Colonic mucosa (tissue), 4 donors: ENCODE measurements around the gene PTGFRN. TPM values are rescaled to one million over a fixed set of nuclear protein-coding genes. Genes with fewer than 3 reads are reported as not detected.

Source experiments
- DNase-seq: peaks from one replicate; pipeline ENCODE4 v3.0.0-alpha.2; 2020
- H3K27ac ChIP-seq: fragments of 200-600 bp; one replicate; pipeline ENCODE4 v1.8.0; 2021
- H3K27me3 ChIP-seq: fragments of 200-600 bp; one replicate; pipeline ENCODE4 v1.8.0; 2021
- H3K36me3 ChIP-seq: fragments of 200-600 bp; one replicate; pipeline ENCODE4 v1.8.0; 2021
- H3K4me1 ChIP-seq: fragments of 200-600 bp; one replicate; pipeline ENCODE4 v1.8.0; 2021; ENCODE audit warnings: mild to moderate bottlenecking
- H3K4me3 ChIP-seq: fragments of 200-600 bp; one replicate; pipeline ENCODE4 v1.8.0; 2021
- H3K9ac ChIP-seq, 2 donors: one replicate each; pipeline ENCODE4 v1.7.0; 2013; ENCODE audit warnings: control low read depth in 2 of 2, low read depth in 2 of 2, low read length in 2 of 2
- H3K9me3 ChIP-seq: fragments of 200-600 bp; one replicate; pipeline ENCODE4 v1.8.0; 2021
- CTCF ChIP-seq: fragments of 200-600 bp; IDR thresholded peaks from one replicate; pipeline ENCODE4 v1.8.0; 2022; ENCODE audit warnings: antibody characterized with exemption, mild to moderate bottlenecking
- intact Hi-C: fragments of 100-400 bp; cut with DNase I; formaldehyde crosslinking; loops from one replicate; pipeline ENCODE4 v1.14.1; 2022
- total RNA-seq, 2 donors: library from RNA; stranded (reverse); fragmentation: NEBNext Ultra II Directional in 1 of 2; extraction: Animal tissue kit (Norgen Biotek cat#: 25700) in 1 of 2; gene quantifications; one replicate each; pipeline ENCODE4 v1.2.1, GENCODE V29; 2021
- donor health status: healthy.
- donor health status: DM: no; HTN: no; CAD: no.
- donor health status: DM: no; HTN: no; CAD: no.

The PTGFRN gene
- total RNA-seq, 2 donors from 2014 or later: 94.9 TPM

GRCh38 chr1:116951200-116951935 is 41.7 kb downstream of the PTGFRN start:
- peak; percentile 30 for DNase-seq
- Histone ChIP-seq H3K9me3 (no peaks in the 10 kb centered on the region), H3K27ac (no peak overlapping the region), H3K4me3 (no peak overlapping the region), H3K9ac (peak overlapping the region in 1 of 2 donors; percentile 41), H3K27me3 (no peaks in the 10 kb centered on the region), H3K4me1 (no peaks in the 10 kb centered on the region), H3K36me3 (no peaks in the 10 kb centered on the region)
- intact Hi-C loops: no loop called here
- TF ChIP-seq CTCF: no peak

DNA sequence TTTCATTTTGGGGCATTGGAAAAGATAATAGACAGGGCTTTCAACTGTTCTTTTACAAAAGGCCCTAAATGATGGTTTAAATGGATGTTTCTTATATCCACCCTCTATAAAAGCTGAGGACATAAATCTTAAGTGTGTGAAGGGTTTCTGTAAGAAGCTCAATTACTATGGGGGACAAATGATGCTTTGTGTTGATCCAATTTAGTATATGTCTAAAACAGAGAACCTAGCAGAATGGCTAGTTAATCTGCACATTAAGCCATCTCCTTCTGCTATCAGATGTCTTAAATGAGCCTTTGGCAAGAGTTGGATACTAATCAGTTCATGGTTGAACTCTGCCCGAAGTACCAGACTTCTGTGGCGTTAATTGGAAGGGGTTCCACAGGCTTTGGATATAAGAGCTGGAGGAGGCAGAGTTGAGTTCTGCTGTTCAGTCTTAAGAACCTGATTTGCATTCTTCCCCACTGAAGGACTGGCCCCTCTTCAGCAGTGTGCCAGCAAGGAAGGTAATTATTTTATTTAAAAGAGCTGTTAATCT is 43.1 kb downstream of the PTGFRN start:
- no peaks in the 10 kb centered on the region for H3K36me3 ChIP-seq
- no peak overlapping the region for H3K9ac ChIP-seq
- intact Hi-C loops: no loop called here
- H3K4me1 ChIP-seq: no peaks in the 10 kb centered on the region
- H3K27ac ChIP-seq: no peak overlapping the region
- DNase-seq: no peak
- H3K27me3 ChIP-seq: no peaks in the 10 kb centered on the region
- H3K9me3 ChIP-seq: no peaks in the 10 kb centered on the region
- H3K4me3 ChIP-seq: no peak overlapping the region
- no peak for TF ChIP-seq CTCF

DNA sequence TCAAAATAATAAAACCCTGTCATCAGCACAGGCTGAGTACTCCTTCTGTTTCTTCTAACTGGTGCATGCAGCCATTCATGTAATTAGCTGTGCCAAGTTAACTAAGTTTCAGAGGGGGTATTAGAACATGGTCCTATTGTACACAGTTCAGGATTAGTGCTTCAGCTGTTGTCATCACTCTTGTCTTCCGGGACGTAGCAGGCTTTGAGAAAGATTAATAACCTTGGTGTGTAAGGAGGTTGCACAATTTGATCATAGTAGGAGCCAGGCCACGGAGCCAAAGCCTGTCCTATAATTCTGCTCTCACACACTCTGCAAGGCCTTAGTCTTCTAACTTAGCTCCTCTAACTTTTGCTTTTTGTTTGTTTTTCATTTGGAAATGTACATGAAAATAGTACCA is 44.7 kb downstream of the PTGFRN start:
- intact Hi-C loops: no loop called here

GRCh38 chr1:116956378-116956777 is 46.7 kb downstream of the PTGFRN start:
- Histone ChIP-seq H3K9me3 (no peaks in the 10 kb centered on the region), H3K4me3 (no peak overlapping the region), H3K27ac (no peak overlapping the region), H3K27me3 (no peaks in the 10 kb centered on the region), H3K4me1 (no peaks in the 10 kb centered on the region), H3K9ac (no peak overlapping the region), H3K36me3 (no peaks in the 10 kb centered on the region)
- TF ChIP-seq CTCF: no peak
- intact Hi-C loops: no loop called here
- no peak for DNase-seq

More for the DNA sequence above, 44.7 kb downstream of the PTGFRN start:
- no peak overlapping the region for H3K27ac ChIP-seq
- H3K9ac ChIP-seq: no peak overlapping the region
- no peaks in the 10 kb centered on the region for H3K4me1 ChIP-seq
- H3K36me3 ChIP-seq: no peaks in the 10 kb centered on the region
- no peak overlapping the region for H3K4me3 ChIP-seq
- no peak for DNase-seq
- TF ChIP-seq CTCF: no peak
- H3K27me3 ChIP-seq: no peaks in the 10 kb centered on the region
- no peaks in the 10 kb centered on the region for H3K9me3 ChIP-seq

DNA sequence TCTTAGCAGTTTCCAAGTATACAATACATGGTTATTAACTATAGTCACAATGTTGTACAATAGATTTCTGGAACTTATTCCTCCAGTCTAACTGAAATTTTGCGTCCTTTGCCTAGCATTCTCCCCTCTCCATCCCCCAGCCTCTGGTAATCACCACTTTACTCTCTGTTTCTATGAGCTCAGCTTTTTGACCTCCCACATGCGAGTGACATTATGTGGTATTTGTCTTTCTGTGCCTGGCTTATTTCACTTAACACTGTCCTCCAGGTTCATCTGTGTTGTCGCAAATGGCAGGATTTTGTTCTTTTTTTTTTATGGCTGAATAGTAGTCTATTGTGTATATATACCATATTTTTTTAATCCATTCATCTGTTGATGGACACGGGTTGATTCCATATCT is 47.9 kb downstream of the PTGFRN start:
- DNase-seq: no peak
- Histone ChIP-seq H3K9me3 (no peaks in the 10 kb centered on the region), H3K27ac (no peak overlapping the region), H3K9ac (no peak overlapping the region), H3K4me3 (no peak overlapping the region), H3K27me3 (no peaks in the 10 kb centered on the region), H3K4me1 (no peaks in the 10 kb centered on the region), H3K36me3 (no peaks in the 10 kb centered on the region)
- no peak for TF ChIP-seq CTCF
- intact Hi-C loops: no loop called here
